Tibial nerve (tissue), 4 donors: Measurements from ENCODE around the gene TSGA10IP. TPM values are rescaled to one million over a fixed set of nuclear protein-coding genes. Genes with fewer than 3 reads are reported as not detected.

ENCODE experiments used
- DNase-seq, 2 donors: peaks; one replicate each; pipeline ENCODE4 v3.0.0-alpha.2; 2019; ENCODE audit warnings: low spot score in 2 of 2
- H3K27ac ChIP-seq, 4 donors: fragments of 200-600 bp; sonication (generic) in 3 of 4; one replicate each; pipeline ENCODE4 v1.5.1; 2017 to 2019; ENCODE audit warnings: mild to moderate bottlenecking in 1 of 4
- H3K27me3 ChIP-seq, 2 donors: fragments of 200-600 bp; sonication (generic) in 1 of 2; one replicate each; pipeline versions ENCODE4 v1.5.1 to v1.6.0; 2017 to 2019
- H3K36me3 ChIP-seq, 3 donors: fragments of 200-600 bp; sonication (generic); one replicate each; pipeline ENCODE4 v1.5.1; 2018 to 2019
- H3K4me1 ChIP-seq, 4 donors: fragments of 200-600 bp; sonication (generic) in 3 of 4; one replicate each; pipeline ENCODE4 v1.5.1; 2017 to 2019
- H3K4me3 ChIP-seq, 4 donors: fragments of 200-600 bp; sonication (generic) in 3 of 4; one replicate each; pipeline ENCODE4 v1.5.1; 2017 to 2019; ENCODE audit warnings: mild to moderate bottlenecking in 1 of 4, moderate library complexity in 1 of 4
- H3K9me3 ChIP-seq, 4 donors: fragments of 200-600 bp; sonication (generic) in 3 of 4; one replicate each; pipeline ENCODE4 v1.5.1; 2017 to 2019
- CTCF ChIP-seq, 5 experiments: fragments of 200-600 bp in 3 of 5; fragments of 450-650 bp in 2 of 5; sonication (generic) in 3 of 5; IDR thresholded peaks; one replicate each; pipeline ENCODE4 v1.5.1; 2016 to 2019; ENCODE audit warnings: antibody characterized with exemption in 5 of 5, mild to moderate bottlenecking in 3 of 5, moderate library complexity in 2 of 5
- EP300 ChIP-seq, 2 donors: sonication (generic); formaldehyde crosslinking; IDR thresholded peaks; one replicate each; pipeline ENCODE4 v1.6.1; 2017; ENCODE audit warnings: antibody characterized with exemption in 2 of 2, mild to moderate bottlenecking in 1 of 2
- POLR2A ChIP-seq, 2 donors: fragments of 450-650 bp; IDR thresholded peaks; one replicate each; pipeline ENCODE4 v1.6.1; 2017; ENCODE audit warnings: antibody characterized with exemption in 2 of 2, mild to moderate bottlenecking in 2 of 2, moderate library complexity in 2 of 2
- WGBS, 2 donors: methylation state at CpG; one replicate each; pipeline ENCODE4 v1.1.5; 2018; 5-methylcytosine and 5-hydroxymethylcytosine counted together
- total RNA-seq, 4 donors: library from RNA; depleted of rRNA; stranded (reverse); fragments of >200 nt; gene quantifications; one replicate each; pipeline ENCODE4 v1.1.0, GENCODE V29; 2016

The TSGA10IP gene
- total RNA-seq, 4 donors from 2014 or later = not detected

- Histone ChIP-seq H3K4me3 (peak overlapping the region in 2 of 4 donors; percentile 4 to 23), H3K27ac (peak overlapping the region in 3 of 4 donors; percentile 15 to 74 (median 56)), H3K4me1 (no peaks in the 10 kb centered on the region), H3K27me3 (no peaks in the 10 kb centered on the region), H3K36me3 (peaks cover 0 to 17% (median 0%) of the 10 kb centered on the region in 3 donors), H3K9me3 (no peaks in the 10 kb centered on the region)
- TF ChIP-seq EP300 (IDR thresholded peaks at IDR 0.05) (no peak), POLR2A (IDR thresholded peaks at IDR 0.05) (no peak)
- DNase-seq = no peak
- 45 to 52% methylated on average over 9 of the region's 9 CpGs for WGBS, 2 donors
Measured at GRCh38 chr11:65927904-65928397, 17.3 kb upstream of the TSGA10IP start.

- H3K36me3 ChIP-seq = peaks cover 0 to 10% (median 0%) of the 10 kb centered on the region in 3 donors
- 61 to 76% methylated on average over 6 of the region's 6 CpGs for WGBS, 2 donors
- H3K27me3 ChIP-seq = peaks cover 0 to 6% of the 10 kb centered on the region in 2 donors
- DNase-seq = no peak
- H3K4me1 ChIP-seq = no peaks in the 10 kb centered on the region
- H3K9me3 ChIP-seq = no peaks in the 10 kb centered on the region
- no peak overlapping the region for H3K4me3 ChIP-seq
- no peak overlapping the region for H3K27ac ChIP-seq
- TF ChIP-seq EP300 (IDR thresholded peaks at IDR 0.05) (no peak), POLR2A (IDR thresholded peaks at IDR 0.05) (no peak), CTCF (IDR thresholded peaks at IDR 0.05) (no peak)
Measured at GRCh38 chr11:65928667-65929066, 16.6 kb upstream of the TSGA10IP start.

DNA sequence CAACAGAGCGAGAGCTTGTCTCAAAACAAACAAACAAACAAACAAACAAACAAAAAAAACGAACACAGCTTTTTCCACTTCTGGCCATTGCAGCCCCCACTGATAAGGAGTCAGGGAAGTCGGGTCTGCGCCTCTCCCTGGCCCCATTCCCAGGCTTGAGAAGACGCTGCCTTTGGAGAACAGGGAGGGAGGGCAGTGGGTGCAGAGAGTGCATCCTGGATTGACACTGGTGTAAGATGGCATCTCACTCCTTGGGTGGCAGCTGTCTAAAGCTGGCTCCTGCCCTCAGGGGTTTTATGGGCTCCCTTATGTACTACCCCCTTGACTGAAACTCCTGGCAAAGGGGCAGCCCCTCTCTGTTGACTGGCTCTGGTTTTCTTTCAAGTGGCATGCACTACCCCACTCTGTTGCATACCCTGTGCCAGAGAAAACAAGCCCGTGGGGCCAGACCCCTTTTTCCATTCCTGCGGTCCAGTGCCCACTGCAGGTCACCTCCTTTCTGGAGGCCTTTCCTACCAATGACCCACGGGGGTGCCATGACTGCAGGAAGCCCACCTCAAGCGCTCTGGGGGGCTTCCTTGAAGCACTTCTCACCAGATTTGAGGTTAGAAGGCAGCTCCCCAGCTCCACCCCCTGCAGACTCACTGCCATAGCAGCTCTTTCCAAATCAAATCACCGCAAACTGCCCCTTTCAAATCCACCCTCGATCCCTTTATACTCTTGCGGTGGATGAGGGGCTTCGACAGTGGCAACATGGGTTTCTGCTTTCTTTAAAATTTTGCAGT is 13.3 kb upstream of the TSGA10IP start:
- Histone ChIP-seq H3K36me3 (no peaks in the 10 kb centered on the region), H3K4me1 (no peaks in the 10 kb centered on the region), H3K27ac (no peak overlapping the region), H3K4me3 (no peak overlapping the region), H3K9me3 (no peaks in the 10 kb centered on the region), H3K27me3 (peaks cover 0 to 7% of the 10 kb centered on the region in 2 donors)
- 64 to 69% methylated on average over 13 of the region's 13 CpGs for WGBS, 2 donors
- TF ChIP-seq CTCF (IDR thresholded peaks at IDR 0.05) (no peak), EP300 (IDR thresholded peaks at IDR 0.05) (no peak), POLR2A (IDR thresholded peaks at IDR 0.05) (no peak)
- DNase-seq = no peak

DNA sequence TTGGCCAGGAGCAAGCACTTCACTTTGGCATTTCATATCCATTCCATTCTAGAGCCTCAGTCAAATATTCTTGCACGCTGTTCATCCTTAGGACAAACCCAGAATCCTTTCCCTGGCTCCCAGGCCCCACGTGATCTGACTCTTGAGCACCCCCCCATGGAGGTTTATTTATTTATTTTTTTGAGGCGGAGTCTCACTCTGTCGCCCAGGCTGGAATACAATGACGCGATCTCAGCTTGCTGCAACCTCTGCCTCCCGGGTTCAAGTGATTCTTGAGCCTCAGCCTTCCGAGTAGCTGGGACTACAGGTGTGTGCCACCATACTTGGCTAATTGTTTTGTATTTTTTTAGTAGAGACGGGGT is 12.7 kb upstream of the TSGA10IP start:
- Histone ChIP-seq H3K27me3 (peaks cover 0 to 10% of the 10 kb centered on the region in 2 donors), H3K4me1 (no peaks in the 10 kb centered on the region), H3K4me3 (no peak overlapping the region), H3K9me3 (no peaks in the 10 kb centered on the region), H3K36me3 (no peaks in the 10 kb centered on the region), H3K27ac (no peak overlapping the region)
- no peak for DNase-seq
- TF ChIP-seq EP300 (IDR thresholded peaks at IDR 0.05) (no peak), POLR2A (IDR thresholded peaks at IDR 0.05) (no peak), CTCF (IDR thresholded peaks at IDR 0.05) (no peak)
- 32 to 41% methylated on average over 9 of the region's 9 CpGs for WGBS, 2 donors

DNA sequence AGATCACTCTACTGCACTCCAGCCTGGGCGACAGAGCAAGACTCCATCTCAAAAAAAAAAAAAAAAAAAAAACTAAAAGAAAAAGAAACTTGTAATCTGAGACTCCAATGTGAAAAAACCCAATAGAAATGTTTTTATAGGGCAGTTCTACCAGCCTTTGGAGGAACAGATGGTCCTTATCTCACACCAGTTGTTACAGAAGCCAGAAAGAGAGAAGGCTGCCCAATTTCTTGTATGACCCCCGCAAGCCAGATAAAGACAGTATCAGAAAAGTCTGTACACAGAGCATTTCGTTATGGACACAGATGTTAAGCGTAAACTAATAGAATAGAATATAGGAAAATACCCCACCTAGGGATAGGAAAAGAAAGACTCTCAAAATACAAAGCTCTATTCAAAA is 11.3 kb upstream of the TSGA10IP start:
- no peak for DNase-seq
- Histone ChIP-seq H3K27ac (no peak overlapping the region), H3K36me3 (no peaks in the 10 kb centered on the region), H3K4me3 (no peak overlapping the region), H3K27me3 (peaks cover 0 to 14% of the 10 kb centered on the region in 2 donors), H3K9me3 (no peaks in the 10 kb centered on the region), H3K4me1 (no peaks in the 10 kb centered on the region)
- 65 to 67% methylated on average over 4 of the region's 4 CpGs for WGBS, 2 donors
- TF ChIP-seq CTCF (IDR thresholded peaks at IDR 0.05) = no peak
- TF ChIP-seq EP300 (IDR thresholded peaks at IDR 0.05) = no peak
- no peak for TF ChIP-seq POLR2A (IDR thresholded peaks at IDR 0.05)
